Subcutaneous adipose tissue (tissue), 4 donors: Measurements from ENCODE around the gene OPCML. TPM values are rescaled to one million over a fixed set of nuclear protein-coding genes. Genes with fewer than 3 reads are reported as not detected.

ENCODE experiments used
- total RNA-seq, 4 donors: library from RNA; depleted of rRNA; stranded (reverse); fragments of >200 nt; gene quantifications; one replicate each; pipeline ENCODE4 v1.1.0, GENCODE V29; 2016
- TF ChIP-seq, protein P1 (sequence below): fragments of 450-650 bp; IDR thresholded peaks from one replicate; pipeline ENCODE4 v1.5.1; 2016; ENCODE audit warnings: low read depth, mild to moderate bottlenecking, control low read depth, antibody characterized with exemption, moderate library complexity

The OPCML gene
- total RNA-seq, 4 donors from 2014 or later = under 0.01 TPM; not detected in 3

DNA sequence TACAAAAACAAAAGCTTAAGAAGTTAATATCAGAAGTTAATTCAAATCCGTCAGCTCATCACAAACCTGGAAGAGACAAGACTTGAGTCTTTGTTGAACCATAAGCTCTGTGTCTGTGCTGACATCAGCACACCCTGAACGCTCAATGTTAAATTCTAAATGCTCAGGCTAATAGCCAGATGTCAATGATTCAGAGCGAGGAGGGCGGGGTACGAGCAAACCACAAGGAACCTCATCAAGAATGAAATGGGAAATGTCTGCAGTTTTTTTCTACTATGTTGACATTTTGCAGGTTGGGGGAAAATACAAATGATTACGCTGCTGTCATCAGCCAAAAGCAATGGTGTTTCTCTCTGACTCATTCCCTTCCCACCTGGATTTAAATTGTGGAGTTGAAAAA lies 1104.7 kb downstream of the OPCML start:
- TF ChIP-seq, protein P1, sequence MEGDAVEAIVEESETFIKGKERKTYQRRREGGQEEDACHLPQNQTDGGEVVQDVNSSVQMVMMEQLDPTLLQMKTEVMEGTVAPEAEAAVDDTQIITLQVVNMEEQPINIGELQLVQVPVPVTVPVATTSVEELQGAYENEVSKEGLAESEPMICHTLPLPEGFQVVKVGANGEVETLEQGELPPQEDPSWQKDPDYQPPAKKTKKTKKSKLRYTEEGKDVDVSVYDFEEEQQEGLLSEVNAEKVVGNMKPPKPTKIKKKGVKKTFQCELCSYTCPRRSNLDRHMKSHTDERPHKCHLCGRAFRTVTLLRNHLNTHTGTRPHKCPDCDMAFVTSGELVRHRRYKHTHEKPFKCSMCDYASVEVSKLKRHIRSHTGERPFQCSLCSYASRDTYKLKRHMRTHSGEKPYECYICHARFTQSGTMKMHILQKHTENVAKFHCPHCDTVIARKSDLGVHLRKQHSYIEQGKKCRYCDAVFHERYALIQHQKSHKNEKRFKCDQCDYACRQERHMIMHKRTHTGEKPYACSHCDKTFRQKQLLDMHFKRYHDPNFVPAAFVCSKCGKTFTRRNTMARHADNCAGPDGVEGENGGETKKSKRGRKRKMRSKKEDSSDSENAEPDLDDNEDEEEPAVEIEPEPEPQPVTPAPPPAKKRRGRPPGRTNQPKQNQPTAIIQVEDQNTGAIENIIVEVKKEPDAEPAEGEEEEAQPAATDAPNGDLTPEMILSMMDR = no peak

DNA sequence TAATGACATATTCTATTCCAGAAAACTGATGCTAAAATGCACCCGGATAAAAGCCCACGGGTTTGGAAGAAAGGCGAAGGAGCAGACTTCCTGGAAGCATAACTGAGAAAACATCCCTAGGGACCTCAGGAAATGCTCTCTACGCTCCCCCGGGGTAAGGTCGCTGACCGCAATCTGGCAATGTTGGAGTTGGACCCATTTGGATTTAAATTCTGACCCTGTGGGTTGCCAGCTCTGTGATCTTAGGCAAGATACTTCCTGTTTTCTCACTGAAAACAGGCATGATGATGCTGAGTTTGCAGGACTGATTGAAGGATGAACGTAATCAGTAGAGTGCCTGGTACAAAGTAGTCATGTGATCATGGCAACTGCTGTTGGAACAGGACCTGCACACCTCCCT lies 1107.9 kb downstream of the OPCML start:
- TF ChIP-seq, protein P1 = no peak

DNA sequence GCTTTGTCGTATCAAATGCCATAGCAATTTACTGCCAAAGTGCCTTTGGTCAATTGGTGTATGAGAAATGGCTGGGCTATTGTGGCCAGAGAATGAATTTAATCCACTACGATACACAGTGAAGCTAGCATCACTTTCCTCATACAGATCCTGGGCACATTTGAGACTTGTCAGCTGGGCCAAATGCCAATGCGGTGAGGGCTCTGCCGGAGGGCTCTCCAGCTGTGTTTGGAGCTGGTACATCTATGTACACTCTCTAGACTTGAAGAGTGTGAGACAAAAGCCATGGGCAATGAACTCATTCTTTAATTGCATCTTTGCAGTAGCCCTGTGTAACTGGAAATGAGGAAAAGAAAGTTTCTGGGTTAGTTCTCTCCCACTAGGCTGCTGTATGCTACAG lies 1109.0 kb downstream of the OPCML start:
- TF ChIP-seq, protein P1 = no peak

DNA sequence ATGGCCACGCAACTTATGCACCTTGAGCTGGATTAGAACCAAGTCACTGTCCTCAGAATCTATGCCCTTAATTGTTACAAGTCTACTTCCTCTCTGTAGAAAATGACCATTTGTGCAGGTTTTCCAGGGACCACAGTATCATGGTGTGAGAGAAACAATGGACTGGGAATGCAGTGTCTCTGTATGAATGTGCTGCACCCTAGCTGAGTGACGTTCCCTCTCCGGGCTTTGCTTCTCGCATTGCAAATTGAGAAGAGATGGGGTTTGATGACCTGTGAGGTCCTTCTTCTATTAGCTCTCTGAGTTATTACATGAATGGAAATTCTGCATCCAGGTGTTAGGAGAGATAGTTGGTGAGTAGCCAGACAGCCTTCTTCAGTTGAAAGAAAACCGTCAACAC lies 1109.6 kb downstream of the OPCML start:
- TF ChIP-seq, protein P1 = no peak

DNA sequence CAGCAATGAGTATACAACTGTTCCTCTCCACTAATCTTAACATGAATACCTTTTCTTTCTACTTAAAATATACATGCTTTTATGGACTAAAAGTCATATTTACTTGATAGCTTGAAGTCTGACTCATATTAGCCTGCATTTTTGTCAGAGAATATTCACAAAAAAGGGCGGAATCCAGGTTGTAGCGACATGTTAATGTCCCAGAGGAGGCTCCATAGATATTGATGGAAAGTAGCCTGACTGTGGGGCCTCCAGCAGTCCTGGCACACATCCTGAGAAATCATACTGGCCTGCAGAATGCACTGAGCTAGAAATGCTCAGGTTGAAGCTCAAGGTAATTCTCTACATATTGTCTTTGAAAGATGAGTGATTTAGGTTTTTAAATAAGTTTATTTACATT lies 1110.7 kb downstream of the OPCML start:
- TF ChIP-seq, protein P1 = no peak

DNA sequence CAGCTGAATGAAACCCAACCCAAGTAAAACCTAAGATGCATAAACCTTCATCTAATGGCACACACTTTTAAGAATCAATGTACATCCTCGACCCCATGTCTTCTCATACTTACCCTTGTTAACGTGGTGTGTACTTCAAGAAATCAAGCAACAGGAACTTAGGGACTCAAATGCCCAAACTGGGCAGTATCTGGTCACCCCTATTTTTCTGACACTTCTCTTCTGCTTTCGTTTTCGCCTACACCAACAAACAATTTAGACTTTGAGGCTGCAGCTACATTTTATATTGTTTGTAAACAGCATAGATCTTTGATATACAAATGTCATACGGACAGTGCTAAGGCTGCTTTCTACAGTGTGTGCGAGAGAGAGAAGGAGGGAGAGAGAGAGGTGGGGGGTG lies 1117.8 kb downstream of the OPCML start:
- TF ChIP-seq, protein P1 = no peak

DNA sequence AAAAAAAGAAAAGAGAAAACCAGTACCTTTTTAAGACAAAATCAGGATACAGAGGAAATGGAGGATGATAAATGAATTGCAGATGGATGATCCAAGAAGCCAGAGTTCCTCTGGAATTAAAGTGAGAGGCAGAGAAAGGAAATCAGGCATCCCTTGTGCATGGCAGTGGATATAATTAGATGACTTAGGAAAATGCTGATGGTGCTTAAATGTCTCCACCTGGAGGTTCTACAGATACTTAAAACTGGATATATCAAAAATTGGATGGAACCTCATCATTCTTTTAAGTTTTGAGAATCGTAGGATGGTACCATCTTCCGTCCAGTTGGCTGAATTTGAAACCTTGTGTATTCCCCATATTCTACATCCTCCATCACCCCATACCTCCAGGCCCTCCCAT lies 1121.9 kb downstream of the OPCML start:
- TF ChIP-seq, protein P1 = no peak
